Measurements from ENCODE around the gene CAMTA2. TPM values are rescaled to one million over a fixed set of nuclear protein-coding genes. Genes with fewer than 3 reads are reported as not detected.
A peak's percentile ranks its signal among the peaks of the same experiment; 100 is the strongest.
"Not testable (repeated sequence)": the region's sequence is repeated elsewhere in the genome, so short reads cannot be mapped to it uniquely, and the experiment has no call there.

CAMTA2 gene
- total RNA-seq, 2 experiments from 2014 or later = 58.2 to 62.7 TPM

- ChIA-PET CTCF (interaction anchor here (0.6 to 1.6 kb wide), 4 partner anchors 25 to 72 kb away, joined by 3 to 4 read pairs (median 3); partner anchors contain the start of gene CAMTA2), POLR2A (interaction anchor here (0.6 kb wide), 1 partner anchor 434 kb away, joined by 3 read pairs; no protein-coding TSS in a partner anchor)
- Mint-ChIP-seq H3K36me3 (ENCODE audit: low read depth) (peaks cover 44% of the 10 kb centered on the region), H3K4me3 (no peak overlapping the region), H3K9me3 (no peaks in the 10 kb centered on the region), H3K27ac (peak overlapping the region; percentile 41), H3K27me3 (no peaks in the 10 kb centered on the region), H3K4me1 (peaks cover 48% of the 10 kb centered on the region)
- DNase-seq = no peak
Measured at GRCh38 chr17:4934173-4934979, 53.1 kb downstream of the CAMTA2 start.

GRCh38 chr17:4933646-4934045 lies 53.8 kb downstream of the CAMTA2 start:
- H3K9me3 Mint-ChIP-seq = no peaks in the 10 kb centered on the region

GRCh38 chr17:4932756-4933155 lies 54.7 kb downstream of the CAMTA2 start:
- ChIA-PET POLR2A (no interaction called here), CTCF (interaction anchor here (0.9 kb wide), 1 partner anchor 23 kb away, joined by 3 read pairs; no protein-coding TSS in a partner anchor)
- no peak for DNase-seq
- Mint-ChIP-seq H3K4me3 (no peak overlapping the region), H3K4me1 (peaks cover 35% of the 10 kb centered on the region), H3K27ac (no peak overlapping the region), H3K9me3 (no peaks in the 10 kb centered on the region), H3K27me3 (no peaks in the 10 kb centered on the region), H3K36me3 (ENCODE audit: low read depth) (peaks cover 42% of the 10 kb centered on the region)

More at GRCh38 chr17:4933646-4934045, 53.8 kb downstream of the CAMTA2 start:
- no peak overlapping the region for H3K4me3 Mint-ChIP-seq
- DNase-seq = no peak
- H3K36me3 Mint-ChIP-seq (ENCODE audit: low read depth) = peaks cover 47% of the 10 kb centered on the region
- POLR2A ChIA-PET = no interaction called here
- CTCF ChIA-PET = interaction anchor here (0.9 to 1.6 kb wide), 2 partner anchors 24 to 54 kb away, joined by 3 to 4 read pairs; partner anchors contain the start of gene CAMTA2
- H3K4me1 Mint-ChIP-seq = peaks cover 43% of the 10 kb centered on the region
- peak overlapping the region; percentile 41 for H3K27ac Mint-ChIP-seq
- H3K27me3 Mint-ChIP-seq = no peaks in the 10 kb centered on the region

- ChIA-PET POLR2A (no interaction called here), CTCF (no interaction called here)
- Mint-ChIP-seq H3K9me3 (no peaks in the 10 kb centered on the region), H3K27ac (peak within 1 kb of the TSS; percentile 10), H3K36me3 (ENCODE audit: low read depth) (peaks cover 41% of the 10 kb centered on the region), H3K4me1 (peaks cover 28% of the 10 kb centered on the region), H3K27me3 (no peaks in the 10 kb centered on the region), H3K4me3 (no peak within 1 kb of the TSS)
- DNase-seq = no peak
Measured at GRCh38 chr17:4931963-4932362, 55.5 kb downstream of the CAMTA2 start, which contains the start of gene GP1BA. Gene GP1BA, plus strand, starts transcription at chr17:4932277. Its CDS starts 328 bp downstream, at chr17:4932605.

DNA sequence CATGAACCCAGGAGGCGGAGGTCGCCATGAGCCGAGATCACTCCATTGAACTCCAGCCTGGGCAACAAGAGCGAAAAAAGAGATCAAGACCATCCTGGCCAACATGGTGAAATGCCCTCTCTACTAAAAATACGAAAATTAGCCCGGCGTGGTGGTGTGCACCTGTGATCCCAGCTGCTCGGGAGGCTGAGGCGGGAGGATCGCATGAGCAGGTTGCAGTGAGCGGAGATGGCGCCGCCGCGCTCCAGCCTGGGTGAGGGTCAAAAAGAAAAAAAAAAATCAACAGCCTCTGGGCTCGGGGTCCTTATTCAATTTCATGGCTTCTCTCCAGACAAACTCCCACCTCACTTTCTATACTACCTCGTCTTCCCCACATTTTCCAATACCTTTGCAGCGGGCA lies 58.6 kb downstream of the CAMTA2 start:
- H3K4me1 Mint-ChIP-seq = peaks cover 15% of the 10 kb centered on the region
- CTCF ChIA-PET = interaction anchor here (0.9 kb wide), 1 partner anchor 14 kb away, joined by 4 read pairs; no protein-coding TSS in a partner anchor
- H3K27me3 Mint-ChIP-seq = no peaks in the 10 kb centered on the region
- no peak overlapping the region for H3K27ac Mint-ChIP-seq
- no peaks in the 10 kb centered on the region for H3K9me3 Mint-ChIP-seq
- POLR2A ChIA-PET = no interaction called here
- no peak overlapping the region for H3K4me3 Mint-ChIP-seq
- no peak for DNase-seq
- H3K36me3 Mint-ChIP-seq (ENCODE audit: low read depth) = peaks cover 35% of the 10 kb centered on the region

DNA sequence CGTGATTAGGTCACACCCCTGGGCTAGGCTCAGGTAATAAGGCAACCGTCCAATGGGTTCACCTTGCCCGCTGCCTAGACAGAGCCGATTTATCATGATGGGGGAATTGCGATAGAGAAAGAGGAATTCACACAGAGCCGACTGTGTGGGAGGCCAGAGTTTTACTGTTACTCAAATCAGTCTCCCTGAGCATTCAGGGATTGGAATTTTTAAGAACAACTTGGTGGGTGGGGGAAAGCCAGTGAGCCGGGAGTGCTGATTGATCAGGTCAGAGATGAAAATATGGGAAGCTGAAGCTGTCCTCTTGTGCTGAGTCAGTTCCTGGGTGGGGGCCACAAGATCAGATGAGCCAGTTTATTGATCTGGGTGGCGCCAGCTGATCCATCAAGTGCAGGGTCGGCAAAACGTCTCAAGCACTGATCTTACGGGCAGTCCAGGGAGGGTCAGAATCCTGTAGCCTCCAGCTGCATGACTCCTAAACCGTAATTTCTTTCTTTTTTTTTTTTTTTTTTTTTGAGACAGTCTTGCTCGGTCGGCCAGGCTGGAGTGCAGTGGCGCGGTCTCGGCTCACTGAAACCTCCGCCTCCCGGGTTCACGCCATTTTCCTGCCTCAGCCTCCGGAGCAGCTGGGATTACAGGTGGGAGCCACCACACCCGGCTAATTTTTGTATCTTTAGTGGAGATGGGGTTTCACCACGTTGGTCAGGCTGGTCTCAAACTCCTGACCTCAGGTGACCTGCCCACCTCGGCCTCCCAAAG lies 60.7 kb downstream of the CAMTA2 start:
- H3K4me3 Mint-ChIP-seq, CTCF ChIA-PET, H3K9me3 Mint-ChIP-seq, H3K27me3 Mint-ChIP-seq, DNase-seq, POLR2A ChIA-PET, H3K27ac Mint-ChIP-seq, H3K4me1 Mint-ChIP-seq: not testable (repeated sequence)
- peaks cover 29% of the 10 kb centered on the region for H3K36me3 Mint-ChIP-seq (ENCODE audit: low read depth)

DNA sequence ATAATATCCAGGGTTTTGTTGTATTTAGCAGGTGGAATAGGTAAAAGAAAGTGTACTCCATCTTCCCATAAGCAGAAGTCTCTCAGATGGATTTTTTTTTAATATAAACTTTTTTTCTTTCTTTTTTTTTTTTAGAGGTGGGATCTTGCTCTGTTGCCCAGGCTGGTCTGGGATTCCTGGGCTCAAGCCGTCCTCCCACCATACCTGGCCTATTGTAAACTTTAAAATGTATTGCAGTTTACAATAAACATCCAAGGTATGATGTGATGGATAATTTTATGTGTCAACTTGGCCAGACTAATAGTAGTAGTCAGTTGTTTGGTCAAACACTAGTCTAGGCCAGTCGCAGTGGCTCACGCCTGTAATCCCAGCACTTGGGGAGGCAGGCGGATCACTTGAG lies 66.2 kb downstream of the CAMTA2 start:
- ChIA-PET POLR2A (interaction anchor here (0.6 to 0.7 kb wide), 2 partner anchors 11 to 19 kb away, joined by 6 to 7 read pairs; partner anchors contain the start of genes RNF167 and SLC25A11), CTCF (interaction anchor here (0.6 to 0.9 kb wide), 2 partner anchors 12 to 912 kb away, joined by 3 read pairs; no protein-coding TSS in a partner anchor)
- Mint-ChIP-seq H3K4me3 (no peak overlapping the region), H3K4me1 (peaks cover under 1% of the 10 kb centered on the region), H3K27ac (no peak overlapping the region), H3K27me3 (no peaks in the 10 kb centered on the region), H3K36me3 (ENCODE audit: low read depth) (peaks cover 2% of the 10 kb centered on the region), H3K9me3 (no peaks in the 10 kb centered on the region)
- no peak for DNase-seq

DNA sequence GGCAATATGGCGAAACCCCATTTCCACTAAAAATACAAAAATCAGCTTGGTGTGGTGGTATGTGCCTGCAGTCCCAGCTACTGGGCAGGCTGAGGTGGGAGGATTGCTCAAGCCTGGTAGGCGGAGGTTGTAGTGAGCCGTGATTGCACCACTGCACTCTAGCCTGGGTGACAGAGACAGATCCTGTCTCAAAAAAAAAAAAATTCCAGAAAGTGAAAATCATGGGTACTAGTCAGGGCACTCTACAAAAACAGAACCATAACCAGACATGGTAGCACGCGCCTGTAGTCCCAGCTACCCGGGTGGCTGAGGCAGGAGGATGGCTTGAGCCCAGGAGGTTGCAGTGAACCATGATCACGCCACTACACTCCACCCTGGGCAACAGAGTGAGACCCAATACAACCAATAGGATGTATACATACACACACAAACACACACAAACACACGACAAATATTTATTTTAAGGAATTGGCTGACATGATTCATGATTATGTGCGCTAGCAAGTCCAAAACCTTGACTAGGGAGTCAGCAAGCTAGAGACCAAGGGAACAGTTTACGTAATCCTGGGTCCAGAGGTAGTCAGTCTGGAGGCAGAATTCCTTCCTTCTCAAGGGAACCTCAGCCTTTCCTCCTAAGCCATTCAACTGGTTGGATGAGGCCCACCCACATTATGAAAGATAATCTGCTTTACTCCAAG lies 67.0 kb downstream of the CAMTA2 start:
- Mint-ChIP-seq H3K27me3 (no peaks in the 10 kb centered on the region), H3K4me3 (no peak overlapping the region), H3K36me3 (ENCODE audit: low read depth) (peaks cover 2% of the 10 kb centered on the region), H3K4me1 (no peaks in the 10 kb centered on the region), H3K9me3 (no peaks in the 10 kb centered on the region), H3K27ac (no peak overlapping the region)
- ChIA-PET CTCF (interaction anchor here (0.6 to 3.7 kb wide), 3 partner anchors 11 to 913 kb away, joined by 3 to 17 read pairs (median 3); no protein-coding TSS in a partner anchor), POLR2A (interaction anchor here (0.6 kb wide), 1 partner anchor 10 kb away, joined by 6 read pairs; no protein-coding TSS in a partner anchor)
- DNase-seq = no peak

DNA sequence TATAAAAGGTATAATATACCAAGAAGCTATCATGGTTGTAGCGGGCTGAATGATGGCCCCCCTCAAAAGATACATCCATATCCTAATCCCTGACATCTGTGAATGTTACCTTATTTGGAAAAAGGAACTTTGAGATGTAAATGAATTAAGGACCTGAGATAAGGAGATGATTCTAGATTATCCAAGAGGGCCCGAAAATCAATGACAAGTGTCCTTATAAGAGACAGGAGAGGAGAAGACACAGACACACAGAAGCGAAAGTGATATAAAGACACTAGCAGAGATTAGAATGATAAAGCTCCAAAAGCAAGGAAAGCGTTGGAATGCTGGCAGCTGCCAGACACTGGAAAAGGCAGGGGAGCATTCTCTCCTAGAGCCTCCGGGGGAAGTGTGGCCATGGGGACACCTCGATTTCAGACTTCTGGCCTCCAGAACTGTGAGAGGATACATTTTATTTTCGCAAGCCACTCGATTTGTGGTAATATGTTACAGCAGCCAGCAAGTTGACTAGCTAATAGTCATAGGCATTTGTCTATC lies 67.9 kb downstream of the CAMTA2 start:
- H3K27ac Mint-ChIP-seq = no peak overlapping the region
- no peaks in the 10 kb centered on the region for H3K9me3 Mint-ChIP-seq
- H3K4me1 Mint-ChIP-seq = no peaks in the 10 kb centered on the region
- no peak overlapping the region for H3K4me3 Mint-ChIP-seq
- ChIA-PET POLR2A (no interaction called here), CTCF (interaction anchor here (3.7 kb wide), 1 partner anchor 10 kb away, joined by 17 read pairs; no protein-coding TSS in a partner anchor)
- no peak for DNase-seq
- H3K36me3 Mint-ChIP-seq (ENCODE audit: low read depth) = peaks cover 1% of the 10 kb centered on the region
- no peaks in the 10 kb centered on the region for H3K27me3 Mint-ChIP-seq

Small RNA genes lying within 50 kb of the gene (microRNA-seq; reads per million reads assigned to microRNA genes)
- 0.63 reads per million for gene MIR6864 (ENCODE audit: borderline microRNAs expressed, borderline replicate concordance)
- gene MIR6865 (ENCODE audit: borderline microRNAs expressed, borderline replicate concordance) = 0.63 reads per million

Other genes starting within 250 kb of the CAMTA2 start
- under 1 TPM in 1 of 2 experiments, not detected in 1; 0.07 TPM for gene ZMYND15, start 247.8 kb downstream of the CAMTA2 start, total RNA-seq
- gene CXCL16, start 247.7 kb downstream of the CAMTA2 start, total RNA-seq = 1 to 10 TPM in 1 of 2 experiments, under 1 TPM in 1; 0.94 to 1.6 TPM
- not detected for gene TM4SF5, start 215.8 kb downstream of the CAMTA2 start, total RNA-seq
- gene VMO1, start 201.3 kb downstream of the CAMTA2 start, total RNA-seq = under 1 TPM in 1 of 2 experiments, not detected in 1; 0.32 TPM
- not detected for gene GLTPD2, start 198.7 kb downstream of the CAMTA2 start, total RNA-seq
- gene PSMB6, start 191.5 kb downstream of the CAMTA2 start, total RNA-seq = 100 to 1,000 TPM in 1 of 2 experiments, 10 to 100 TPM in 1; 95.3 to 115 TPM
- 10 to 100 TPM; 16.6 to 17.3 TPM for gene PLD2, start 180.5 kb downstream of the CAMTA2 start, total RNA-seq
- 100 to 1,000 TPM; 112 to 133 TPM for gene MINK1, start 154.3 kb downstream of the CAMTA2 start, total RNA-seq
- gene C17orf107, start 88.1 kb downstream of the CAMTA2 start, total RNA-seq = under 1 TPM; 0.77 to 0.92 TPM
- gene CHRNE, start 84.6 kb downstream of the CAMTA2 start, total RNA-seq = under 1 TPM; 0.25 to 0.42 TPM
- gene GP1BA, start 55.4 kb downstream of the CAMTA2 start, total RNA-seq = not detected
- 10 to 100 TPM; 73.0 to 75.3 TPM for gene SLC25A11, start 47.6 kb downstream of the CAMTA2 start, total RNA-seq
- 100 to 1,000 TPM; 254 to 273 TPM for gene RNF167, start 47.4 kb downstream of the CAMTA2 start, total RNA-seq
- gene PFN1, start 39.1 kb downstream of the CAMTA2 start, total RNA-seq = 1,000 to 10,000 TPM; 2,428 to 2,438 TPM
- 10 to 100 TPM; 44.9 to 54.8 TPM for gene ENO3, start 36.6 kb downstream of the CAMTA2 start, total RNA-seq
- 10 to 100 TPM; 47.7 to 53.6 TPM for gene SPAG7, start 19.9 kb downstream of the CAMTA2 start, total RNA-seq
- under 1 TPM; 0.35 to 0.50 TPM for gene INCA1, start 9.8 kb upstream of the CAMTA2 start, total RNA-seq
- gene KIF1C, start 10.3 kb upstream of the CAMTA2 start, total RNA-seq = 10 to 100 TPM; 36.6 to 48.8 TPM
- under 1 TPM; 0.48 to 0.82 TPM for gene SLC52A1, start 47.8 kb upstream of the CAMTA2 start, total RNA-seq
- 1 to 10 TPM; 6.5 to 7.5 TPM for gene ZFP3, start 90.8 kb upstream of the CAMTA2 start, total RNA-seq
- gene ZNF232, start 124.2 kb upstream of the CAMTA2 start, total RNA-seq = 10 to 100 TPM in 1 of 2 experiments, 1 to 10 TPM in 1; 9.3 to 12.0 TPM
- gene USP6, start 128.4 kb upstream of the CAMTA2 start, total RNA-seq = under 1 TPM; 0.05 to 0.06 TPM
- gene ZNF594, start 204.2 kb upstream of the CAMTA2 start, total RNA-seq = 10 to 100 TPM; 11.3 to 11.6 TPM
- not detected for gene SCIMP, start 247.2 kb upstream of the CAMTA2 start, total RNA-seq

Measured in activated CD4-positive, alpha-beta T cell treated with anti-CD3 and anti-CD28 coated beads, Interleukin-2, amount 10 ng/mL, durations not matched to agents 7 days and 5 days (primary cell).